GM12892 (cell line): ENCODE results near the gene MATN1.
A peak's percentile ranks its signal among the peaks of the same experiment; 100 is the strongest.

ENCODE experiments used
- DNase-seq: peaks from one replicate; pipeline ENCODE4 v3.0.0; 2011; ENCODE audit not compliant: insufficient read length
- FAIRE-seq: peaks from 2 replicates; lab custom pipeline; 2011; peaks lifted over from hg19 to GRCh38; lab: Jason Lieb, UNC
- POLR2A ChIP-seq: IDR thresholded peaks from 2 replicates; pipeline ENCODE4 v1.6.1; 2011; ENCODE audit warnings: low read depth, low read length, control low read depth
- POLR2AphosphoS5 ChIP-seq: IDR thresholded peaks from 2 replicates; pipeline ENCODE4 v1.6.1; 2011; ENCODE audit warnings: low read depth, low read length, control low read depth
- TAF1 ChIP-seq: IDR thresholded peaks from 2 replicates; pipeline ENCODE4 v1.6.1; 2011; ENCODE audit warnings: low read depth, mild to moderate bottlenecking, control low read depth, low read length, borderline replicate concordance

MATN1 gene

GRCh38 chr1:30726773-30727684 is 3.6 kb upstream of the MATN1 start:
- no peak for FAIRE-seq
- TF ChIP-seq TAF1 = no peak
- no peak for TF ChIP-seq POLR2AphosphoS5
- TF ChIP-seq POLR2A = no peak
- no peak for DNase-seq

- FAIRE-seq (no peak), DNase-seq (no peak)
- no peak for TF ChIP-seq TAF1
- no peak for TF ChIP-seq POLR2AphosphoS5
- TF ChIP-seq POLR2A = no peak
These were observed 2.9 kb upstream of the MATN1 start for GRCh38 chr1:30726236-30726635.

GRCh38 chr1:30725450-30726095 is 2.2 kb upstream of the MATN1 start:
- FAIRE-seq = no peak
- TF ChIP-seq TAF1 = no peak
- no peak for TF ChIP-seq POLR2AphosphoS5
- no peak for TF ChIP-seq POLR2A
- DNase-seq = no peak

GRCh38 chr1:30724655-30725421 is 1.5 kb upstream of the MATN1 start:
- no peak for TF ChIP-seq TAF1
- TF ChIP-seq POLR2A = no peak
- TF ChIP-seq POLR2AphosphoS5 = no peak
- FAIRE-seq (no peak), DNase-seq (no peak)

- FAIRE-seq = peak; percentile 75
- no peak for DNase-seq
- TF ChIP-seq POLR2A (no peak), POLR2AphosphoS5 (no peak), TAF1 (no peak)
These were observed 790 bp upstream of the MATN1 start for GRCh38 chr1:30724175-30724574.

GRCh38 chr1:30721812-30722537 is 1.4 kb downstream of the MATN1 start:
- no peak for TF ChIP-seq POLR2A
- no peak for TF ChIP-seq TAF1
- no peak for TF ChIP-seq POLR2AphosphoS5
- DNase-seq = no peak
- no peak for FAIRE-seq

- TF ChIP-seq TAF1 (no peak), POLR2AphosphoS5 (no peak), POLR2A (no peak)
- FAIRE-seq (no peak), DNase-seq (no peak)
These were observed 2.0 kb downstream of the MATN1 start for GRCh38 chr1:30721341-30721793.

GRCh38 chr1:30720271-30721223 is 2.8 kb downstream of the MATN1 start:
- FAIRE-seq (no peak), DNase-seq (no peak)
- no peak for TF ChIP-seq POLR2AphosphoS5
- TF ChIP-seq POLR2A = no peak
- TF ChIP-seq TAF1 = no peak

GRCh38 chr1:30719406-30720270 is 3.7 kb downstream of the MATN1 start:
- DNase-seq = no peak
- TF ChIP-seq TAF1 (no peak), POLR2A (no peak), POLR2AphosphoS5 (peak; percentile 45; the same call in 1 of the 2 replicates)
- no peak for FAIRE-seq
